SK-N-SH (cell line): Measurements from ENCODE around the gene CRB3.

Experiments used
- CTCF ChIP-seq: fragments of 200-600 bp; sonication (generic); IDR thresholded peaks from 2 replicates; pipeline ENCODE4 v1.6.1; 2017; ENCODE audit warnings: antibody characterized with exemption, mild to moderate bottlenecking, moderate library complexity
- FOXM1 ChIP-seq: IDR thresholded peaks from 2 replicates; pipeline ENCODE4 v1.4.0; 2012; ENCODE audit warnings: low read depth, mild to moderate bottlenecking
- JUND ChIP-seq: IDR thresholded peaks from 2 replicates; pipeline ENCODE4 v1.4.0; 2012
- MXI1 ChIP-seq: IDR thresholded peaks from 2 replicates; pipeline ENCODE4 v1.6.1; 2012; ENCODE audit warnings: mild to moderate bottlenecking, low read depth, low read length, improper control_type of control experiment
- SIN3A ChIP-seq: IDR thresholded peaks from 2 replicates; pipeline ENCODE4 v1.6.1; 2012; ENCODE audit warnings: low read depth, mild to moderate bottlenecking, low read length, moderate library complexity, borderline replicate concordance
- SMC3 ChIP-seq: IDR thresholded peaks from 2 replicates; pipeline ENCODE4 v1.6.1; 2012; ENCODE audit warnings: low read depth, low read length, improper control_type of control experiment
- TAF1 ChIP-seq: IDR thresholded peaks from 2 replicates; pipeline ENCODE4 v1.6.1; 2012; ENCODE audit warnings: low read depth, mild to moderate bottlenecking, low read length, moderate library complexity, borderline replicate concordance

- TF ChIP-seq CTCF (no peak), SMC3 (no peak), FOXM1 (no peak), TAF1 (no peak), MXI1 (no peak), SIN3A (no peak), JUND (no peak)
These were observed 21.9 kb upstream of the CRB3 start for GRCh38 chr19:6442087-6442688.
